Stromal cell of bone marrow (primary cell): ENCODE results near the gene GNG13.
"Not testable (repeated sequence)": the region's sequence is repeated elsewhere in the genome, so short reads cannot be mapped to it uniquely, and the experiment has no call there.

Experiments used
- DNase-seq: peaks from one replicate; pipeline ENCODE4 v3.0.0-alpha.2; 2012; ENCODE audit warnings: low read depth

Gene GNG13

GRCh38 chr16:831571-832413 is 31.3 kb upstream of the GNG13 start:
- DNase-seq, result no peak

GRCh38 chr16:830871-831570 is 30.5 kb upstream of the GNG13 start:
- DNase-seq, result no peak

- no peak for DNase-seq
Observed at GRCh38 chr16:830107-830870, 29.8 kb upstream of the GNG13 start.

DNA sequence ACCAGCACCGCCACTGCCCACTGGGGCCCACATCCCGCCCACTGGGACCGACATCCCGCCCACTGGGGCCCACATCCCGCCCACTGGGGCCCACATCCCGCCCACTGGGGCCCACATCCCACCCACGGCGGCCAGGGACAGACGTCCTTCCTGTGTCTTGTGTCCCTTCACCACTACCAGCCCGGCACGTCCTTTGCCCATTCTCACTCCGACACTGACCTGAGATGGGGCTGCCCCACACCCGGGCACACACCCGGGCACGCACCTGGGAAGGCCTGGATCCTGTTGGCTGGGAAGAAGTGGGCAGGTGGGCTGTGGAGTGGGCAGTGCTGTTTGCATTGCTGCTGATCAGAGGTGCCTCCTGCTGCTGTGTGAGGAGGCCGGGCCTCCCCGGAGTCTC is 28.4 kb upstream of the GNG13 start:
- DNase-seq, result no peak

DNA sequence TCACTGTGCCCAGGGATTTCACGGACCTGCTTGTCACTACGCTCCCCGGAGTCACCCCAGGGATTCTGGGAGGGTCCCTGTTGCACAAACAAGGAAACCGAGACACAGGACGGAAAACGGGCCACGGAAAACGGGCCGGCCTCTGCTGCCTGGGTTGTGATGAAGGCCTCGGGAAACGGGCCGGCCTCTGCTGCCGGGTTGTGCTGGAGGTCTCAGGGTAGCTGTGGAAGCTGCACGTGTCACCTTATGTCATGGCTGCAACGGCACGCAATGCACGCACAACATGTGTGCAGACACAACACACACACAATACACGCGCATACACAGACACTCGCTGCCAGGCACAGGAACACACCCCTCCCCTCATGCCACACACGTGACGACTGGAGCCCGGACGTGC is 27.0 kb upstream of the GNG13 start:
- DNase-seq, result no peak

DNA sequence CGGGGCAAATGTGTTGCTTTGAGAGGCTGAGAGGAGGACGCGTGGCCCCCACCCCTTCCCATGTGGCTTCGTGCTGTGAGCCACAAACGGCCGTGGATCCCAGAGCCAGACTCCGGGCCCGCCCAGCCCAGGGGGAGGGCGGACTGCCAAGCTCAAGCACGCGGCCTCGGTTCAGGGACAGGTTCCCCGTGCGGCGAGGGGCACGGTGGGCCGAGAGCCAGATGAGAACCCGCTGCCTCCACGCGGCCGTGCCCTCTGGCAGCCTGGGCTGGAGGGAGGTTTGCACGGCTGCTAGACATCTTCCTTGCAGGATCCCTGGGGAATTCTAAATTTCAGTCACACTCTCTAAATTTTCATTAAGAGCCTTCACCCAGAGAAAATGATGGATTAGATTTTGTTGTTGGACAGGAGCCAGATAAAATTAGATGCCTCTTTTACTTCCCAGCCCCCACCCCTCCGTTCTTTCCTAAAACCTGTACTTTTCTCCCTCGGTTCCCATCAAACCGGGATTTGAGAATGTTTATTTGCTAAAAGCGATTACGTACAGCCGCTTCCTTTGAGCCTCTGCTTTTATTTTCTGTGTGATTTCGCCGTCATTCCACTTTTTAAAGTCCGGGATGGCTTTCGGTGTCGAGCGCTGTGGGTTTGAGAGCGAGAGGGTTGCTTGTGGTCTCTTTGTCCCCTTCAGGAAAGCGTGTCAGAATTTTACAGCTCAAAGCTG is 25.0 kb upstream of the GNG13 start:
- no peak for DNase-seq

GRCh38 chr16:824601-825000 is 24.1 kb upstream of the GNG13 start:
- no peak for DNase-seq

DNA sequence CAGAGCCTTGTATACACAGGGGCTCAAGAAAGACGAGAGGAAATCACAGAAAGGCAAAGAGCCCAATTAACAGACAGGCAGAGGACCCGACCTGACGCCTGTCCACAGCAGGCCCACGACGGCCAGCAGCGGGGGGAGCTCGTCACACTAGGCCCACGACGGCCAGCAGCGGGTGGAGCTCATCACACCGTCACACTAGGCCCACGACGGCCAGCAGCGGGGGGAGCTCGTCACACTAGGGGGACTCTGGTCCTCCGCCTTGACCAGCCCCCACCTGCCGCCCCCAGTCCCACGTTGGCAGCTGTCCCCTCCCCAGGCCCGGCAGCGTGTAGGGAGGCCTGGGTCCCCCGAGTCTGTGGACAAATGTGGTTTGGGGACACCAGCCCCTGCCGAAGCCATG is 23.7 kb upstream of the GNG13 start:
- DNase-seq, result no peak

GRCh38 chr16:822909-823297 is 22.4 kb upstream of the GNG13 start:
- no peak for DNase-seq

DNA sequence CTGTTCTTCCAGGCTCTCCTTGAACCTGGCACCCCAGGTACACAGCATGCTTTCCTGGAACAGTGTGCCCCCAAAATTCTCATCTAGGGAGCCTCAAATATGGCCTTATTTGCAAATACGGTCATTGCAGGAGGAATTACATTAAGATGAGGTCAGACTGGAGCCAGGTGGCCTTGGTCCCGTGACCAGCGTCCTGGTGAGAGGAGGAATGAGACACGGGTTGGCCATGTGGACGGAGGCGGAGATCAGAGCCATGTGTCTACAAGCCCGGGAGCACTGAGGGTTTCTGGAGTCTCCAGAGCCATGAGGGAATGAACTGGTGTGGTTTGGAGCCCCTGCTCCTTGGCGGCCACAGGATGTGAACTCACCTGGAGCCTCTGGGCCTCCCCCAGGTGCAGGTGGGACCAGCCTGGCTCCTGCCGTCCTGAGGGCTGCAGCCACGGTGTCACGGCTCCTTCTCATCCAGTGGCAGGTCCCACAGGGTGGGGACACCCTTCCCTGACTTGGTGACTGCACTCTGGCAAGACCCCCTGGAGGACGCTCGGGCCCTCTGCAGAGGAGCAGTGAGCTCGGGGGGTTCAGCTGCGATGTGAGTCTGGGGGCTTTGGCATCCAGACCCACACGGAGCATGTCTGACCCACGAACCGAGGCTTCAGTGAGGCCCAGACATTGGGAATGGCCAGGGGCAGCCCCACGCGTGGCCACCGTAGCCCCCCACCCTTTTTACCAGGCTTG is 21.8 kb upstream of the GNG13 start:
- DNase-seq, result no peak

DNA sequence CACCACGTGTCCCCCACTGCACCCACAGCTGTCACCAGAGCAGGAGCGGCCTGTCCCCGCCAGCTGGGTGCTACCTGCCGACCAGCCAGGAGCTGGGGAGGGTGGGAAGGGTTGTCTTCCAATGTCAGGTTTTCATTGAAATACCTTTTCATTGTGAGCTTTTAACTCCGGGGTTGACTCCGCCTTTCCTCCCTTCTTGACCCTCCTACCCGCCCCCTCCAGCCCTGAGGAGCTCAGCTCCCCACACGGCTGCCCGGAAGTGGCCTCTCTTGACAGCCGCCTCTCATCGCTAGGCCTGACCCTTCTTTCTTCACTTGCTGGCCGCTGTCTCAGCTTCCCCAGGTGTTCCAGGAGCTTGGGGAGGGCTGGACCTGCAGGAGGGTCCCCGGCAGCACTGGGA is 21.2 kb upstream of the GNG13 start:
- DNase-seq, result no peak

DNA sequence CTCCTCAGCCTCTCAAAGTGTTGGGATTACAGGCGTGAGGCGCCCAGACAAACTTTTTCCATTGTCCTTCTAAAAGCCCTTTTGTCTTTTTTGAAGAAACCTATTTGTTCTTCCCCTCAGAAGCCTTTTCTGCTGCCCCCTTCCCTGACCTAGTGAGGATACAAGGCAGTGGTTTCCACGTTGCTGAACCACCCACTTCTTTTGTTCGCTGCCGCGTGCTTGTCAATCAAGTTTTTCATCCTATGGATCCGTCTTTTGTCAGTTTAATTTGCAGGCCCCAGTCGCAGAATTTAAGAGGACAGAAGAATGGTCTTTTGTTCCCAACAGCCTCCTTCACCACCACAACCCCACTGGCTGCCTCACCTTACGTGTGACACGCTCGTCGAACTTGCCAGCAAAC is 20.2 kb upstream of the GNG13 start:
- DNase-seq, result no peak

DNA sequence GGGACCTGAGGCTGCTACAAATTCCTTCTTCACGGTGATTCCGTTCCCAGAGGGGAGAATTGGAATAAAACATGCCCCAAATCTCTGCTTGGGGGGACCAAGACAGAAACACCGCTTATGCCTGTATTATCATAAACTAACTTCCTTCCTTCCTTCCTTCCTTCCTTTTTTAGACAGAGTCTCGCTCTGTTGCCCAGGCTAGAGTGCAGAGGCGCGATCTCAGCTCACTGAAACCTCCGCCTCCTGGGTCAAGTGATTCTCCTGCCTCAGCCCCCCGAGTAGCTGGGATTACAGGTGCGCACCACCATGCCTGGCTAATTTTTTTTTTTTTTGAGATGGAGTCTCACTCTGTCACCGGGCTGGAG is 19.5 kb upstream of the GNG13 start:
- not testable (repeated sequence) for DNase-seq

GRCh38 chr16:819336-820043 is 19.0 kb upstream of the GNG13 start:
- no peak for DNase-seq

DNA sequence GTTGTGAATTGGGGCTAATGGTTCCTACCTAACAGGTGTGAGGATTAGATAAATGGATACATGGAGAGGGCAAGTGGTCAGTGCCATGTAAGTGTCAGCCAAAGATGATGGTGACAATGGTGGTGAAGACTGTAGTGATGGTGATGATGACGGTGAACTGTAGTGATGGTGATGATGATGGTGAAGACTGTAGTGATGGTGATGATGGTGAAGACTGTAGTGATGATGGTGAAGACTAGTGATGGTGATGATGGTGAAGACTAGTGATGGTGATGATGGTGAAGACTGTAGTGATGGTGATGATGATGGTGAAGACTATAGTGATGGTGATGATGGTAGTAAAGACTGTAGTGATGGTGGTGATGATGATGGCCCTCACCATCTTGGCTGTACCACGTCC is 18.1 kb upstream of the GNG13 start:
- DNase-seq, result no peak

DNA sequence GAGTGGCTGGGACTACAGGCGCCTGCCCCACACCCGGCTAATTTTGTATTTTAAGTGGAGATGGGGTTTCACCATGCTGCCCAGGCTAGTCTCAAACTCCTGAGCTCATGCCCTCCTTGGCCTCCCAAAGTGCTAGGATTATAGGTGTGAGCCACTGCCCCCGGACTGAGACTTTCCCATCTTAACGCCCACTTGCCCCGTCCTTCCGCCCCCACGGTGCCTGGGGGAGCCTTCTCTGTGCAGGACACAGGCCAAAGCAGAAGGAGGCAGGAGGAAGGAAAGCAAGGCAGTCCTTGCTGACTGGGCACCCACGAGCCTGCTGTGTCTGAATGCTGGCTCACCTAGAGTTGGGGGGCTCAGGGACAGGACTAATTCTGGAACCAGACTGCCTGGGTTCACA is 17.6 kb upstream of the GNG13 start:
- no peak for DNase-seq

GRCh38 chr16:817001-817906 is 16.7 kb upstream of the GNG13 start:
- DNase-seq, result no peak

GRCh38 chr16:815861-816260 is 15.3 kb upstream of the GNG13 start:
- DNase-seq, result no peak

GRCh38 chr16:814974-815373 is 14.4 kb upstream of the GNG13 start:
- peak; percentile 14 for DNase-seq

DNA sequence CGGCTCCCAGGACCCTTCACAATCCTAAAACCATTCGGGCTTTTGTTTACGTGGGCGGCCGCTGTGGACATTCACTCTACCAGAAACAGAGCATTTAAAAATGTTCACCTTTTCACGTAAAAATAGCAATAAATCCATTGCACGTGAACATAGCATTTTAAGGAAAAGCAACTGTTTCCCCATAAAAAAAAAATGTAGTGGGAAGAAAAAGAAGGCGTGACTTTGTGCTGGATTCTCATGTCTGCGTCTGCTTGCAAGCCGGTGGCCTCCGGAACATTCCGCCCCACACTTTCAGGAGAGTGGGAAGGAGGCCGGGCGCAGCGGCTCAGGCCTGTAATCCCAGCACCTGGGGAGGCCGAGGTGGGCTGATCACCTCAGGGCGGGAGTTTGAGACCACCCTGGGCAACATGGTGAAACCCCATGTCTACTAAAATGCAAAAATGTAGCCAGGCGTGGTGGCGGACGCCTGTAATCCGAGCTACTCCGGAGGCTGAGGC is 13.4 kb upstream of the GNG13 start:
- no peak for DNase-seq
